UCSD-AML1 (cell line): ENCODE measurements around the gene DRD3.

Source experiments
- DNase-seq: peaks from one replicate; lab custom pipeline; 2025; ENCODE audit not compliant: unreplicated experiment; lab: John Stamatoyannopoulos, UW

Gene DRD3

DNA sequence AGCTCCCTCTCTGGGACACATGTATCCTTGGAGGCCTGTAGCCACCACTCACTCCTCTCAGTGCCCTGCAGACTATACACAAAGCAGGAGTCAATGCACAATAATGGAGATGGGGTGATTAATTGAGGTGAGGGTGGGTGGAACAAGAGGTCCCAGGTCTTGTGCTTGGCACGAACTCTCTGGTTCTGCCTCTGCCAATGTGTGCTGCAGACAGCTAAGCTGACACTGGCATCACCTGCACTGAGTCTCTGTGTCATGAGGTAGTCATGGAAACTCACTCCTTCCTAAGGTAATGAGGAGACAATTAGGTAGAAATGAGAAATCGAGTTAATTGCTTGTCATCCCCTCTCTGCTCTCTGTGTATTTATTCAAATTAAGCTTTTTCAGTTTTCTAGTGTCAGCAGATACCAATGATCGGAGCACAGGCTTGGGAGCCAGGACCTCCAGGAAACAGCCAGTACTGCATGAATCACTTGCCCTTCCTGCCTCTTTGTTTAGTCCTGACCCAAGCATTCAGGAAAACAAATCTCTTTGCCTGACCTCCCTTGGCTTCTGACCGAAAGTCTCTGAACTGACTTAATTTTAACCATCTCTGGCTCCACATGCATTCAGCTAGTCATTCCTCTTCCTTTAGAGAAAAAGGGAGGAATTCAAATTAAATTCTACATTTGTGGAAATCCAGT is 56.7 kb downstream of the DRD3 start:
- no peak for DNase-seq

DNA sequence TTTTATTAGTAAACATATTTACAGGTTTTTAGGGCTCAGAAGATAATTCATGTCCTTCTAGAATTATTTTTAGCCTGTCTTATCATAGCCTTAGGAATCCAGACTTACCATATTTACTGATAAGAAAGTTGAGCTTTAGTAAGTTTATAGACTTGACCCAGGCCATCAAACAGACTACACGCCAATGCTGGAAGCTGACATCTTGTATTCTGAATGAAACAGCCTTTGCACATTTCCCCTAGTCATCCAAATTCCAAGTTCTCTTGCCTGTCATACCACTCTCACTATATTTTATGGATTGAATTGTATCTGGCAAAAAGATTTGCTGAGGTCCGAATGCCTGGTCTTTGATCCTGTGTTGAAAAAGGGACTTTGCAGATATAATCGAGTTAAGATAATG is 58.6 kb downstream of the DRD3 start:
- DNase-seq, result no peak

- DNase-seq, result no peak
Observed at GRCh38 chr3:114119776-114120175, 59.1 kb downstream of the DRD3 start.

GRCh38 chr3:114115143-114115542 is 63.7 kb downstream of the DRD3 start:
- no peak for DNase-seq

DNA sequence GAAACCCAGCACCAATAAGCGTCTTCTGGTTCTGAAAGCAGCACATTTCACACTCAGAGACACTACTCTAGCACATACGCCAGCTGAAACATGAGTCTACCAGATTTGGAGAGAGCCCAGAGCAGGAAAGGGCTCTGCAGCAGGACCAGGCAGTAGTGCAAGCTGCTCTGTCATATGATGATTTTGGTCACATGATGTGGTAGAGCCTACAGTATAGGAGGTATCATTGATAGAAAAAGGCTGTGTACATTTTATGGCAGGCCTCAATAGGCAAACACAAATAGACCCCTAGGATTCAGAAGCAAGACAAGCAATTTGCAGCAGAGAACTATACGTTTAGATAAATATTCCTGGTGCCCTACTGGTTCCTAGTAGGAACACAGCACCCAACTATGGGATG is 64.1 kb downstream of the DRD3 start:
- no peak for DNase-seq

- no peak for DNase-seq
Observed at GRCh38 chr3:114112696-114113095, 66.2 kb downstream of the DRD3 start.

DNA sequence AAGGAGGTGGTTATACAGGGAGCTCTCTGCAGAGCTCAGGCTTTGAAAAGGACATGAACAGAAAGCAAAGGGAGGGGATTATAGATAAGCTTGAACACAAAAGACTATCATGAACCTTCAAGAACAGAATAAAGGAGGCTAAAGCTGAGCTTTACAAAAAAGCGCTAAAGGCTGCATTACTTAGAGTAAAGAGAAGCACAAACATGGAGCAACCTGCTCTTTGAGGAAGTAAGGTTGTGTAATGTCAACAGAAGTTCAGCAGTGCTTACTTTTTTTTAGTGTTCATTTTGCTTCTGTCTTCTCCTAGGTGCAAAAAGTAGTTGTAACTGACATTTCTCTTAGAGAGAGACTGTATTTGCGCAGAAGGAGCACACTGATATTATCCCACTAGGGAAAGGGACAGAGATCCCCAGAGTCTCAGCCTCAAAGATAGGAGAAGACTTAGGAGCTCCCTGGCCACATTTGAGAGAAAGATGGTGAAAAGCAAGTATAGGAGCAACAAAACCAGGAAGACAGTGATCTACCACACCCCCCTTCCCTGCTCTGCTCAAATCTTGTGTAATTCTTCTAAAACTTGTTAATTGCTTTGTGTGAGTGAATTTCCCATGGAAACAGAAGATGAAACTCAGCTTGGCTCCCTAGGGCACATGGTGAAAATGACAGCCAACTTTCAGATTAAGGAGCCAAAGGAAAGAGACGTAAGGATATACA is 67.6 kb downstream of the DRD3 start:
- DNase-seq, result no peak

DNA sequence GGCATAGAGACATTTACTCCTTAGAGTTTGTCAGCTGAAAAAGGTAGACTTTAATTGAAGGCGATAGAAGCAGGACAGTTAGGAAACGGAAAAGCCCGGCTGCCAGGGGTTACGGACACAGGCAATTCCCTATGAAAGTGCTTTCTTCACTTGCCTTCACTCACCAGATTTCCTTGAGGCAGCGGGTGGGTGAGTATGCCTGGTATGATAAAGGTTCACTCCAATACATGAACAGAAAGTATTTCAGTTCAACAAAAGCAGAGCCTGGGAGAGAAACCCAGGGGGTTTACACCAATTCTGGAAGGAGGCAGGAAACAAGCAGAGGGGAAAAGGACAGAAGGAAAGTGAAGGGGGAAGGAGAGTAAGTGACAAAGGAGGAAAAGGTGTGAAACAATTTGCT is 68.4 kb downstream of the DRD3 start:
- no peak for DNase-seq

GRCh38 chr3:114108137-114108536 is 70.7 kb downstream of the DRD3 start:
- no peak for DNase-seq

DNA sequence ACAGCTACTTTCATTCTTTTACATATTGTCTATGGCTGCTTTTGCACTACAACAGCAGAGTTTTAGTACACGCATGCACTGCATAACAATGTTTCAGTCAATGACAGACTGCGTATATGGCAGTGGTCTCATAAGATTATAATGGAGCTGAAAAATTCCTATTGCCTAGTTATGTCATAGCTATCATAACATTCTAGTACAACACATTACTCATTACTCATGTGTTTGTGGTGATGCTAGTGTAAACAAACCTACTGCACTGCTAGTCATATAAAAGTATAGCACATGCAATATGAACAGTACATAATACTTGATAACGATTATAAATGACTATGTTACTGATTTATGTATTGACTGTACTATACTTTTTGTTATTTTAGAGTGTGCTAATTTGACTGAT is 74.4 kb downstream of the DRD3 start:
- no peak for DNase-seq

DNA sequence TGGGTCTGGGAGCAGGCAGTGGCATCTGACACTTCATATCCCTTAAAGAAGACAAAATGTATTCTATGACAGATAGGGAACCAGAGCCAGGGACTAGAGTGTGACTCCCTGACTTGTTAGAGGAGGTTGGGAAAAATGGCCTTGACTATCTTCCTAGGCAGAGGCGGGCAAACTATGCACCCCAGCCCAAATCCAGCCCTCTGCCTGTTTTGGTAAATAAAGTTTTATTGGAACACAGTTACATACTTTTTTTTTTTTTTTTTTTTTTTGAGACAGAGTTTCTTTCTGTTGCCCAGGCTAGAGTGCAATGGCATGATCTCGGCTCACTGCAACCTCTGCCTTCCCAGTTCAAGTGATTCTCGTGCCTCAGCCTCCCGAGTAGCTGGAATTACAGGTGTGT is 75.0 kb downstream of the DRD3 start:
- DNase-seq, result no peak

- no peak for DNase-seq
Observed at GRCh38 chr3:114103181-114103580, 75.7 kb downstream of the DRD3 start.

DNA sequence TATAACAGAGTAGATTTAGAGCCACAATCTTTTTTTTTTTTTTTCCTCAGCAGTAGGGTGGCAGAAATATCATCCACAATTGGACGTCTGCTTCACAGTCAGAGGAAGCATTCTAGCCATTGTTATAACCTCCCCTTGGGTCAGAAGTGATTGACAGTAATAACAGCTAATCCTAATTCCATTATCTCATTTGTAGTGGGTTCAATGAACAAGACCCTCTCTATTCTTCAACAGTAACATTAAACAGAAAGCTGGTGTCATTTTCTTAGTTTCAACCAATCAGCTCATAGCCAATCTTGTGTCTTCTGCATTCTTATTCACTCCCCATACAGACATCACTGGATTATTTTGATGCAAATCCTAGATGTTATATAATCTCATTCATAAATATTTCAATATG is 77.8 kb downstream of the DRD3 start:
- DNase-seq, result no peak

DNA sequence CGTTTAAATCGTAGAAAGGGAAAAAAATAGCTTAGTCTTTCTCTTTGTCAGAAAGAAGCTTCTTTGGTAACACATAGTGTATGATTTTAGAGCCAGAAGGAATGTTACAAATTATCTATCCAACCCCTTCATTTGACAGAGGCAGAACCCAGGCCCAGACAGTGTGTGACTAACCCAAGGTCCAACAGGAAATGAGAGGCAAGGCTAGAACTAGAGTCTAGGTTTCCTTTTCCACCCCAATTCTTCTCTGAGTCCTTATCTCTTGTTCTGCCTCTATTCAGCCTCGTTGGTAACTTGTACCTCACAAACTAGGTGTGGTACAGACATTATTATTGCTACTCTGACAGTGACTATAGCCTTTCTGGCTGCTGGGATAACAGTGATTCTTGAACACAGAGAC is 83.1 kb downstream of the DRD3 start:
- no peak for DNase-seq

GRCh38 chr3:114093596-114093995 is 85.3 kb downstream of the DRD3 start:
- no peak for DNase-seq

- DNase-seq, result no peak
Observed at GRCh38 chr3:114093016-114093380, 85.9 kb downstream of the DRD3 start.

GRCh38 chr3:114092151-114093015 is 86.5 kb downstream of the DRD3 start:
- DNase-seq, result no peak

DNA sequence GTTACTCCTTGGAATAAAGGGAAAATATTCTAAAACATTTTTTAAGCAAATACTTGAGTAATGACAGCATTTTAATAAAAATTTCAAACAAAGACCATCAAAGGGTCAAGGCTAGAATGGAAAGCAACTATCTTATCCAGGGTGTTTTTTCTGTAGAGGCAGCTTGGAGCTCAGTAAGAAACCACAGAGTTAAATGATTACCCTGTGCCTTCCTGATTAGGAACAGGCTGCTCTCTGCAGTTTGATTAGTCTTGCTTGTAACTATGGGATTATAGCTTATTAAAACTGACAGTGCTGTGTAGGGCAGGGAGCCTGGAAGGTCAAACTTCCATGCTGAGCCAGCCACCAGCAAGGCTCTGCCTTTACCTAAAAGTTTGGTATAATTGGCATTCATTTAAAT is 89.2 kb downstream of the DRD3 start:
- DNase-seq, result no peak

DNA sequence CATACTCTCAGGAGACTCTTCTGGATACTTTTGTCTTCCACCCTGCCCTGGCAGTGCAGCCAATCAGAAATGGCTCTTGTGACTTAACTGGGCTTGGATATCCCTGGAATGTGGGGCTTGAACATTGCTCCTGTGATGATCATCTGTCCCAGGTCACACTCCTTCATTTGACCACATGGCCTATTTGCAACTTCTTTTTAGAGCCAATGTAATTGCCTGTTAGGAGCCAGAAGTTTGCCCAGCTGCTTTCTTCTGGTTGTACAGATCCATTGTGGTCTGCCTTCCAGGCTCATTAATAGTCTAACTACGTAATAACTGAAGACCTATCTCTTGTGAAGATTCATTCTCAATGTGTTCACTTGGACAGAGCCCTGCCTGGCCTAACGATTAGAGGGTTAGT is 92.5 kb downstream of the DRD3 start:
- DNase-seq, result no peak

GRCh38 chr3:114083112-114083511 is 95.7 kb downstream of the DRD3 start:
- DNase-seq, result no peak

DNA sequence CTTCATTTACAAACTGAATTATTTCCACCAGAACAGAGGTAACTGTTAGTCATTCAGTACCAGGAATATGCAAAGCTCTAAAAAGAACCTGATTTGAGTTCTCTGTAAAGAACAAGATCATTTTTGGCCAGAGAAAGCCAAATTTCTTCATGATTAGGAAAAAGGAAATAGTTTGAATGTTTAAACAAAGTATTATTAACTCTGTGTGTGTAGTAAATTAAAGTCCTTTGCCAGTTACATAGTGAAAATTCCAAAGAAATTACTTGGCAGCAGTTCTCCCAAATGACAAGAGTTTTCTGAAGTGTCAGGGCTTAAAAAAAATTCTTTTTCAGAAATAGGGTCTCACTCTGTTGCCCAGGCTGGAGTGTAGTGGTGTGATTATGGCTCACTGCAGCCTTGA is 97.8 kb downstream of the DRD3 start:
- DNase-seq, result no peak

DNA sequence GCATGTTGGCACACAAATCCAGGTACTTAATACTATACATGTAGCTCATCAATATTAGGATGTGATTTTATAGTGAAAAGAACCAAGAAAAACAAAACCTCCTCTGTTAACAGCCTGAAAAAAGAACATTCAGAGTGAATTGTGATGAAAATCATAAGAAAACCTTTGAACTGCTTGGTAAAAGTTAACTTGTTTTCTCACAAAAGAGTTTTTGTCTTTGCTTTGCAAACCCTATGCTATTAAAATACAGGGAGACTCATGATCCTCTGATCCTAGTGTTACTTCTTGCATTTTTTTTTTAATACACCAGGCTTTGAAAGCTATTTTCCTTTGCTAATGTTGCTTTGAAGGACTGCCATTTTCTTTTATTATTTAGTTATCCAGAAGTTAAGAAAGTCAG is 98.7 kb downstream of the DRD3 start:
- DNase-seq, result no peak
